H1 (cell line): ENCODE data around the gene GNG4. TPM values are rescaled to one million over a fixed set of nuclear protein-coding genes. Genes with fewer than 3 reads are reported as not detected.

Experiments
- CTCF ChIA-PET: fragments of 300-600 bp; sonication (Branson Sonifier 250); formaldehyde crosslinking; loops from one replicate; lab custom pipeline; 2021; ENCODE audit not compliant: partially characterized antibody; lab: Charles Lee
- POLR2A ChIA-PET: fragments of 300-600 bp; sonication (Branson Sonifier 250); formaldehyde crosslinking; loops from one replicate; lab custom pipeline; 2021; ENCODE audit warnings: inconsistent platforms; ENCODE audit not compliant: partially characterized antibody; lab: Charles Lee
- DNase-seq, 2 experiments: peaks; one replicate each; pipeline versions ENCODE4 v3.0.0 to v3.0.0-alpha.2; 2010 to 2022; ENCODE audit warnings: low spot score in 2 of 2, low read depth in 1 of 2, mixed read lengths in 1 of 2
- FAIRE-seq: peaks from 2 replicates; lab custom pipeline; 2011; peaks lifted over from hg19 to GRCh38; lab: Jason Lieb, UNC
- H2AFZ ChIP-seq: 2 replicates; pipeline ENCODE4 v1.8.1; 2012; ENCODE audit warnings: low read length, inconsistent platforms
- H2AK5ac ChIP-seq: 2 replicates; pipeline ENCODE4 v1.6.1; 2013; ENCODE audit warnings: low read depth, low read length
- H2BK120ac ChIP-seq: replicated peaks from 2 replicates; pipeline ENCODE3; 2013; ENCODE audit warnings: low read depth, low read length, inconsistent platforms
- H2BK12ac ChIP-seq: 2 replicates; pipeline ENCODE4 v1.6.1; 2013; ENCODE audit warnings: low read depth, low read length
- H2BK15ac ChIP-seq: 2 replicates; pipeline ENCODE4 v1.6.1; 2013; ENCODE audit warnings: low read length
- H2BK20ac ChIP-seq: 2 replicates; pipeline ENCODE4 v1.6.1; 2013; ENCODE audit warnings: low read length
- H2BK5ac ChIP-seq: 2 replicates; pipeline ENCODE4 v1.6.1; 2013; ENCODE audit warnings: low read depth, low read length
- H3K14ac ChIP-seq: 2 replicates; pipeline ENCODE4 v1.6.1; 2013; ENCODE audit warnings: inconsistent platforms; ENCODE audit not compliant: insufficient read length
- H3K18ac ChIP-seq: 2 replicates; pipeline ENCODE4 v1.6.1; 2013; ENCODE audit warnings: low read length; ENCODE audit errors: extremely low read depth
- H3K23ac ChIP-seq: 2 replicates; pipeline ENCODE4 v1.6.1; 2013; ENCODE audit warnings: inconsistent platforms; ENCODE audit not compliant: insufficient read length
- H3K23me2 ChIP-seq: 2 replicates; pipeline ENCODE4 v1.6.1; 2013; ENCODE audit warnings: low read depth, low read length
- H3K27ac ChIP-seq: 2 replicates; pipeline ENCODE4 v1.6.1; 2011; ENCODE audit warnings: low read depth, low read length, inconsistent platforms
- H3K27me3 ChIP-seq, 4 experiments: replicated peaks in 1 of 4; 1 replicate in 1 of 4; 2 replicates in 3 of 4; pipeline versions ENCODE4 v1.6.1 to v1.8.1; 2011 to 2013; ENCODE audit warnings: low read length in 3 of 4, mild to moderate bottlenecking in 3 of 4, inconsistent platforms in 2 of 4, mixed read lengths in 2 of 4, moderate library complexity in 1 of 4; ENCODE audit not compliant: control insufficient read depth in 3 of 4, insufficient read depth in 3 of 4; ENCODE audit errors: extremely low read depth in 1 of 4
- H3K36me3 ChIP-seq, 4 experiments: 2 replicates each; pipeline versions ENCODE4 v1.6.1 to v1.8.1; 2011 to 2013; ENCODE audit warnings: mild to moderate bottlenecking in 4 of 4, low read length in 3 of 4, moderate library complexity in 2 of 4, control low read depth in 1 of 4, inconsistent platforms in 1 of 4; ENCODE audit not compliant: insufficient read depth in 4 of 4, control insufficient read depth in 2 of 4
- H3K4ac ChIP-seq: replicated peaks from 2 replicates; pipeline ENCODE3; 2013; ENCODE audit warnings: low read length, low read depth, mixed read lengths, inconsistent platforms; ENCODE audit not compliant: insufficient read length
- H3K4me1 ChIP-seq, 4 experiments: replicated peaks in 1 of 4; 1 replicate in 1 of 4; 2 replicates in 3 of 4; pipeline versions ENCODE4 v1.6.1 to v1.8.1; 2011 to 2013; ENCODE audit warnings: low read length in 3 of 4, inconsistent platforms in 2 of 4, mixed read lengths in 1 of 4; ENCODE audit not compliant: insufficient read depth in 4 of 4, control insufficient read depth in 3 of 4
- H3K4me2 ChIP-seq, 2 experiments: 2 replicates each; pipeline versions ENCODE4 v1.6.1 to v1.8.1; 2011 to 2013; ENCODE audit warnings: low read depth in 2 of 2, low read length in 2 of 2, control low read depth in 1 of 2, inconsistent platforms in 1 of 2, mild to moderate bottlenecking in 1 of 2; ENCODE audit not compliant: insufficient read depth in 1 of 2
- H3K4me3 ChIP-seq, 4 experiments: fragments of 200-600, 300-600 bp in 1 of 4; sonication (generic), shearing (Covaris generic), sonication (Bioruptor Twin) in 1 of 4; 2 replicates each; pipeline versions ENCODE4 v1.5.1 to v1.8.1; 2011 to 2016; ENCODE audit warnings: low read length in 4 of 4, low read depth in 3 of 4, control low read depth in 2 of 4, inconsistent platforms in 2 of 4, mild to moderate bottlenecking in 2 of 4, mixed read lengths in 1 of 4, moderate library complexity in 1 of 4; ENCODE audit not compliant: insufficient read depth in 2 of 4; ENCODE audit errors: extremely low read depth in 1 of 4
- H3K56ac ChIP-seq: replicated peaks from 2 replicates; pipeline ENCODE3; 2013; ENCODE audit warnings: low read depth, mild to moderate bottlenecking, mixed read lengths, low read length, inconsistent platforms; ENCODE audit not compliant: insufficient read length
- H3K79me1 ChIP-seq: 2 replicates; pipeline ENCODE4 v1.6.1; 2013; ENCODE audit warnings: low read depth, low read length, control low read depth
- H3K79me2 ChIP-seq, 2 experiments: 2 replicates each; pipeline versions ENCODE4 v1.6.1 to v1.8.1; 2012 to 2013; ENCODE audit warnings: low read length in 2 of 2, mild to moderate bottlenecking in 2 of 2, inconsistent platforms in 1 of 2; ENCODE audit not compliant: insufficient read depth in 2 of 2, control insufficient read depth in 1 of 2
- H3K9ac ChIP-seq, 4 experiments: replicated peaks in 1 of 4; 1 replicate in 1 of 4; 2 replicates in 3 of 4; pipeline versions ENCODE4 v1.6.1 to v1.8.1; 2011 to 2013; ENCODE audit warnings: low read depth in 3 of 4, low read length in 3 of 4, control low read depth in 2 of 4, mild to moderate bottlenecking in 2 of 4, moderate library complexity in 2 of 4, inconsistent platforms in 1 of 4; ENCODE audit errors: extremely low read depth in 1 of 4
- H3K9me3 ChIP-seq, 2 experiments: 2 replicates each; pipeline versions ENCODE4 v1.6.1 to v1.8.1; 2012 to 2013; ENCODE audit warnings: mild to moderate bottlenecking in 2 of 2, moderate library complexity in 2 of 2, control low read depth in 1 of 2, inconsistent platforms in 1 of 2, low read depth in 1 of 2, low read length in 1 of 2, mixed read lengths in 1 of 2; ENCODE audit not compliant: insufficient read depth in 2 of 2
- H4K20me1 ChIP-seq, 2 experiments: replicated peaks in 1 of 2; 2 replicates each; pipeline versions ENCODE3 to v1.8.1; 2011 to 2013; ENCODE audit warnings: inconsistent platforms in 2 of 2, low read length in 2 of 2, mild to moderate bottlenecking in 1 of 2; ENCODE audit not compliant: insufficient read depth in 2 of 2, control insufficient read depth in 1 of 2
- H4K5ac ChIP-seq: 2 replicates; pipeline ENCODE4 v1.6.1; 2013; ENCODE audit warnings: low read length, low read depth, mixed read lengths, inconsistent platforms; ENCODE audit not compliant: insufficient read length
- H4K8ac ChIP-seq: 2 replicates; pipeline ENCODE4 v1.8.0; 2013; ENCODE audit warnings: mild to moderate bottlenecking, moderate library complexity, low read length, inconsistent platforms; ENCODE audit not compliant: insufficient read depth; ENCODE audit errors: extremely low read depth
- H4K91ac ChIP-seq: replicated peaks from 2 replicates; pipeline ENCODE3; 2013; ENCODE audit warnings: low read length, mixed read lengths, inconsistent platforms; ENCODE audit not compliant: insufficient read length
- MAFK ChIP-seq: IDR thresholded peaks from 2 replicates; pipeline ENCODE4 v1.6.1; 2012; ENCODE audit warnings: low read depth, mild to moderate bottlenecking, improper control_type of control experiment, low read length
- TAF1 ChIP-seq: IDR thresholded peaks from 2 replicates; pipeline ENCODE4 v1.6.1; 2011; ENCODE audit warnings: mild to moderate bottlenecking, low read depth, low read length
- WGBS, 2 experiments: shearing (Covaris generic) in 1 of 2; methylation state at CpG; one replicate each; pipeline versions ENCODE4 v1.1.6 to v1.1.7; 2013 to 2015; ENCODE audit warnings: low lambda C conversion rate in 2 of 2, mixed read lengths in 2 of 2, inconsistent platforms in 1 of 2, low coverage in 1 of 2, missing lambda C conversion rate in 1 of 2; ENCODE audit not compliant: insufficient replicate concordance in 2 of 2, insufficient coverage in 1 of 2, insufficient read length in 1 of 2; ENCODE audit errors: extremely low coverage in 1 of 2, missing lambda C conversion rate in 1 of 2; 5-methylcytosine and 5-hydroxymethylcytosine counted together
- polyA plus RNA-seq, 7 experiments: library from polyadenylated mRNA; depleted of rRNA in 3 of 7; stranded (reverse) in 5 of 7; unstranded in 2 of 7; fragments of >200 nt in 5 of 7; fragments of 200-250 nt in 2 of 7; gene quantifications; 1 replicate in 5 of 7; 2 replicates in 1 of 7; 4 replicates in 1 of 7; pipeline versions ENCODE4 v1.2.1 to v1.2.3, GENCODE V29; 2011 to 2013; ENCODE audit warnings: missing spikeins in 2 of 7, mixed read lengths in 2 of 7
- total RNA-seq: library from RNA; stranded (reverse); fragmentation: NEBNext Ultra II Directional; extraction: Animal tissue kit (Norgen Biotek cat#: 25700); gene quantifications from 2 replicates; pipeline ENCODE4 v1.2.1, GENCODE V29; 2021

GNG4 gene
- total and polyA plus RNA-seq, 2 of the 8 experiments (the other 6 are each of a cell fraction or from before 2014, with no cell fraction given): 95.5 to 96.8 TPM

DNA sequence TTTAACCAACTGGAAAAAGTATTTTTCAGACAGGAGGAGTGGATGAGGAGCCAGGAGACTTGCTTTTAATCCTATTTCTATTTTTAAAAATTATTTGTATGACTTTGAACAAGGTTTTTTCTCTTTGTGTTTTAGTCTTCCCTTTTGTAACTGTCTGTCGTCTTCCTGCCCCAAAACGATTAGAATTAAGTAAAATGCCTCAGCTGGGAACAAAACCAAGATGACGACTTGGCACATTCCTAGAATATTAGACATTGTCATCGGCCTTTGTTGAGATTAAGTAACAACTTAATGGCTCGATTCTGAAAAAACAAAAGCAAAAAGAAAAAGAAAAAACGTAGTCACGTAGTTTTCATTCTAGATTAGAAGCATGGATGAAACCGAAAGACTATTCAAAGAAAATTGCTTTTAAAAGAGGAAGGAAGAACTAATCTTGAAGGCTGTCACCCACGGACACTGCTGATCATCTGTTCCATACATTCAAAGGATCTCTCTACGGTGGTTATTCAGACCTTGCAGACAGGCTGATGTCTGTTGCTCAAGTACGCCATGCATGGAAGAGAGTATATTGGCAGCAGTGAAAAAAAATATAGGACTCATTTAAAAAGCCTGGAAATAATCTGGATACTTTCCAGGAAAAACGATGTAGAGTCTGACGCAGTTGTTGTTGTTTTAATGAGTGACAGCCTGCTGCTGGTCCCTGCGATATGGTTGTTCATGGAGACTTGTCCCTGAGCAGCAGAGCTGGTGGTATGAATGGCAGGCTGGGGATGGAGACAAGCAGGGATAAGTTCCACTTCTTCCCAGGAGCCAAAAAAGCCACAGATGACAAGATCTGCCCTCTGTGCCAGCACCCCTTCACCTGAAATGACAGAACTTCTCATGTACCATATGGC is 16.8 kb downstream of the GNG4 start:
- CTCF ChIA-PET: interaction anchor here (0.6 to 17.7 kb wide), 14 partner anchors 10 to 128 kb away, joined by 3 to 193 read pairs (median 4); partner anchors contain the start of gene B3GALNT2
- no peak overlapping the region for H3K4me2 ChIP-seq

More for the DNA sequence above, 16.8 kb downstream of the GNG4 start:
- no peak overlapping the region for H2AK5ac ChIP-seq
- peaks cover 0 to 68% of the 10 kb centered on the region in 2 experiments; a peak in 2 of 4 replicates for H3K79me2 ChIP-seq
- H4K5ac ChIP-seq: no peak overlapping the region
- no peak overlapping the region for H3K4me3 ChIP-seq
- H3K27me3 ChIP-seq: no peaks in the 10 kb centered on the region
- H2BK12ac ChIP-seq: no peak overlapping the region
- H3K56ac ChIP-seq: no peak overlapping the region
- H2AFZ ChIP-seq: no peak overlapping the region
- H2BK120ac ChIP-seq: no peak overlapping the region
- H3K4me1 ChIP-seq: peaks cover 3 to 11% (median 9%) of the 10 kb centered on the region in 4 experiments; a peak in 6 of 7 replicates
- H2BK15ac ChIP-seq: no peak overlapping the region
- H3K14ac ChIP-seq: no peak overlapping the region
- no peaks in the 10 kb centered on the region for H3K9me3 ChIP-seq
- FAIRE-seq (no peak), DNase-seq (no peak)
- no peak overlapping the region for H2BK20ac ChIP-seq
- H4K91ac ChIP-seq: no peak overlapping the region
- WGBS, 2 experiments: 78% methylated on average over 14 of the region's 14 CpGs; no CpG with 5 or more reads in 1 of the 2 experiments
- peaks cover 0 to 6% of the 10 kb centered on the region in 2 experiments for H4K20me1 ChIP-seq
- peaks cover 18% of the 10 kb centered on the region for H3K79me1 ChIP-seq
- POLR2A ChIA-PET: no interaction called here
- H3K23ac ChIP-seq: no peak overlapping the region
- H3K23me2 ChIP-seq: no peaks in the 10 kb centered on the region
- H4K8ac ChIP-seq: no peak overlapping the region
- H3K18ac ChIP-seq: no peak overlapping the region
- H3K9ac ChIP-seq: peak overlapping the region in 1 of 4 experiments; percentile 23; a peak in 1 of 7 replicates
- H3K4ac ChIP-seq: no peak overlapping the region
- no peaks in the 10 kb centered on the region for H3K36me3 ChIP-seq
- H2BK5ac ChIP-seq: no peak overlapping the region
- 0 out of 2 replicates have a peak, but pooled peaks have one; percentile 10 for TF ChIP-seq MAFK
- no peak for TF ChIP-seq TAF1
- H3K27ac ChIP-seq: no peak overlapping the region
